GM18507 (cell line): ENCODE results near the gene LHFPL6.
"Not testable (repeated sequence)": the region's sequence is repeated elsewhere in the genome, so short reads cannot be mapped to it uniquely, and the experiment has no call there.

Source experiments
- DNase-seq: peaks from one replicate; pipeline ENCODE4 v3.0.0; 2011; ENCODE audit warnings: low read depth; ENCODE audit not compliant: insufficient read length; ENCODE audit errors: extremely low spot score
- FAIRE-seq: peaks from 2 replicates; lab custom pipeline; 2011; peaks lifted over from hg19 to GRCh38; lab: Jason Lieb, UNC

LHFPL6 gene

GRCh38 chr13:39375601-39376000 is 227.4 kb downstream of the LHFPL6 start:
- no peak for FAIRE-seq
- no peak for DNase-seq

- DNase-seq (no peak), FAIRE-seq (no peak)
Measured at GRCh38 chr13:39374741-39375189, 228.2 kb downstream of the LHFPL6 start.

- DNase-seq (no peak), FAIRE-seq (no peak)
Measured at GRCh38 chr13:39373145-39373544, 229.8 kb downstream of the LHFPL6 start.

- FAIRE-seq (no peak), DNase-seq (no peak)
Measured at GRCh38 chr13:39371706-39372105, 231.3 kb downstream of the LHFPL6 start.

GRCh38 chr13:39370554-39370953 is 232.4 kb downstream of the LHFPL6 start:
- DNase-seq (no peak), FAIRE-seq (no peak)

GRCh38 chr13:39370048-39370447 is 232.9 kb downstream of the LHFPL6 start:
- DNase-seq: no peak
- FAIRE-seq: no peak

GRCh38 chr13:39369161-39369890 is 233.7 kb downstream of the LHFPL6 start:
- DNase-seq: no peak
- FAIRE-seq: no peak

- no peak for DNase-seq
- FAIRE-seq: no peak
Measured at GRCh38 chr13:39365879-39366278, 237.1 kb downstream of the LHFPL6 start.

GRCh38 chr13:39364947-39365468 is 238.0 kb downstream of the LHFPL6 start:
- FAIRE-seq (no peak), DNase-seq (no peak)

GRCh38 chr13:39363382-39363772 is 239.6 kb downstream of the LHFPL6 start:
- DNase-seq: no peak
- no peak for FAIRE-seq

GRCh38 chr13:39362652-39363381 is 240.2 kb downstream of the LHFPL6 start:
- FAIRE-seq (no peak), DNase-seq (no peak)

GRCh38 chr13:39353988-39354387 is 249.0 kb downstream of the LHFPL6 start:
- FAIRE-seq (no peak), DNase-seq (no peak)

GRCh38 chr13:39350461-39350881 is 252.5 kb downstream of the LHFPL6 start:
- FAIRE-seq (no peak), DNase-seq (no peak)

- DNase-seq (no peak), FAIRE-seq (no peak)
Measured at GRCh38 chr13:39349391-39349960, 253.5 kb downstream of the LHFPL6 start.

GRCh38 chr13:39347926-39348901 is 254.8 kb downstream of the LHFPL6 start:
- FAIRE-seq (no peak), DNase-seq (no peak)

- no peak for DNase-seq
- no peak for FAIRE-seq
Measured at GRCh38 chr13:39345982-39346381, 257.0 kb downstream of the LHFPL6 start.

GRCh38 chr13:39341251-39341650 is 261.7 kb downstream of the LHFPL6 start:
- DNase-seq (no peak), FAIRE-seq (no peak)

GRCh38 chr13:39338114-39338513 is 264.9 kb downstream of the LHFPL6 start:
- DNase-seq, FAIRE-seq: not testable (repeated sequence)

- no peak for FAIRE-seq
Measured at GRCh38 chr13:39336937-39337336, 266.1 kb downstream of the LHFPL6 start.

More at GRCh38 chr13:39336937-39337336, 266.1 kb downstream of the LHFPL6 start:
- DNase-seq: no peak
